ENCODE data around the gene LIG1.

The LIG1 gene

GRCh38 chr19:48102870-48103751 lies 67.0 kb downstream of the LIG1 start (continued):
- TF ChIP-seq ZSCAN18 (tag by site-specific recombination; IDR thresholded peaks at IDR 0.05) (no peak), ZNF114 (tag by site-specific recombination; IDR thresholded peaks at IDR 0.05) (no peak), ZNF488 (tag by site-specific recombination; IDR thresholded peaks at IDR 0.05) (no peak), ZNF600 (tag by site-specific recombination; IDR thresholded peaks at IDR 0.05) (no peak), ZNF350 (tag by site-specific recombination; IDR thresholded peaks at IDR 0.05) (0 out of 2 replicates have a peak, but pooled peaks have one; percentile 25), ZNF843 (tag by site-specific recombination; IDR thresholded peaks at IDR 0.05) (no peak), KLF8 (tag by site-specific recombination; IDR thresholded peaks at IDR 0.05) (peak; percentile 19; the same call in 1 of the 2 replicates), ZNF157 (tag by site-specific recombination; IDR thresholded peaks at IDR 0.05) (no peak), SCRT1 (tag by site-specific recombination; IDR thresholded peaks at IDR 0.05; ENCODE audit: borderline replicate concordance) (no peak), TCF7L2 (IDR thresholded peaks at IDR 0.05; ENCODE audit: borderline replicate concordance, low read depth, low read length) (no peak), ZNF155 (tag by site-specific recombination; IDR thresholded peaks at IDR 0.05) (no peak), GLIS1 (tag by site-specific recombination; IDR thresholded peaks at IDR 0.05) (peak; percentile 38; the same call in 1 of the 2 replicates), ZBTB11 (tag by site-specific recombination; conservative IDR thresholded peaks at IDR 0.05; ENCODE audit: low read depth) (no peak), GFI1B (tag by site-specific recombination; IDR thresholded peaks at IDR 0.05) (no peak), ZNF423 (tag by site-specific recombination; IDR thresholded peaks at IDR 0.05) (no peak), SETDB1 (IDR thresholded peaks at IDR 0.05; ENCODE audit: insufficient read length, low read length) (peak; percentile 82), ZXDB (tag by site-specific recombination; IDR thresholded peaks at IDR 0.05) (peak; percentile 43; the same call in 1 of the 2 replicates), ZNF2 (tag by site-specific recombination; IDR thresholded peaks at IDR 0.05) (no peak)

- no peak overlapping the region for H3K4me3 ChIP-seq (ENCODE audit: low read depth, low read length)
- no peaks in the 10 kb centered on the region for H3K36me3 ChIP-seq (ENCODE audit: control insufficient read depth in 2 of 2, insufficient read depth in 1 of 2, low read length in 2 of 2)
- ChIA-PET CTCF (interaction anchor here (0.9 to 3.3 kb wide), 4 partner anchors 9 to 132 kb away, joined by 3 to 11 read pairs (median 6); no protein-coding TSS in a partner anchor), POLR2A (no interaction called here)
- no peaks in the 10 kb centered on the region for H3K4me1 ChIP-seq (ENCODE audit: control insufficient read depth, insufficient read depth, low read length)
- no peak overlapping the region for H3K27ac ChIP-seq (ENCODE audit: extremely low read depth, low read depth, low read length)
- no peaks in the 10 kb centered on the region for H3K9me3 ChIP-seq (ENCODE audit: control insufficient read depth, insufficient read depth, low read depth, low read length)
- TF ChIP-seq ZNF514 (tag by site-specific recombination; IDR thresholded peaks at IDR 0.05) (no peak), ZNF248 (tag by site-specific recombination; IDR thresholded peaks at IDR 0.05) (no peak), ZNF488 (tag by site-specific recombination; IDR thresholded peaks at IDR 0.05) (no peak), ZNF585B (tag by site-specific recombination; IDR thresholded peaks at IDR 0.05) (no peak), ZNF510 (tag by site-specific recombination; IDR thresholded peaks at IDR 0.05; ENCODE audit: insufficient replicate concordance) (no peak), ZFP69B (tag by site-specific recombination; IDR thresholded peaks at IDR 0.05) (no peak), ZNF626 (tag by site-specific recombination; IDR thresholded peaks at IDR 0.05) (no peak), EGR2 (tag by site-specific recombination; IDR thresholded peaks at IDR 0.05; ENCODE audit: low read depth) (no peak), ZFP3 (tag by site-specific recombination; IDR thresholded peaks at IDR 0.05; ENCODE audit: low read depth) (no peak), ZNF76 (tag by site-specific recombination; IDR thresholded peaks at IDR 0.05; ENCODE audit: borderline replicate concordance, low read depth) (no peak), ZNF701 (tag by site-specific recombination; IDR thresholded peaks at IDR 0.05) (no peak), SCRT2 (tag by site-specific recombination; IDR thresholded peaks at IDR 0.05) (no peak), HOXC10 (CRISPR knock-in tag; IDR thresholded peaks at IDR 0.05) (no peak)
These were observed 74.5 kb downstream of the LIG1 start for GRCh38 chr19:48095612-48096175.
